22Rv1 (cell line): Measurements from ENCODE around the gene BCL11A.

ENCODE experiments used
- H3K27ac ChIP-seq: fragments of 450-650 bp; 2 replicates; pipeline ENCODE4 v1.5.1; 2017
- ZFX ChIP-seq: fragments of 450-650 bp; IDR thresholded peaks from 2 replicates; pipeline ENCODE4 v1.6.1; 2017; ENCODE audit warnings: antibody characterized with exemption, borderline replicate concordance
- TF ChIP-seq, protein P1 (sequence below): fragments of 450-650 bp; IDR thresholded peaks from 2 replicates; pipeline ENCODE4 v1.5.1; 2017; ENCODE audit warnings: mild to moderate bottlenecking

The BCL11A gene

DNA sequence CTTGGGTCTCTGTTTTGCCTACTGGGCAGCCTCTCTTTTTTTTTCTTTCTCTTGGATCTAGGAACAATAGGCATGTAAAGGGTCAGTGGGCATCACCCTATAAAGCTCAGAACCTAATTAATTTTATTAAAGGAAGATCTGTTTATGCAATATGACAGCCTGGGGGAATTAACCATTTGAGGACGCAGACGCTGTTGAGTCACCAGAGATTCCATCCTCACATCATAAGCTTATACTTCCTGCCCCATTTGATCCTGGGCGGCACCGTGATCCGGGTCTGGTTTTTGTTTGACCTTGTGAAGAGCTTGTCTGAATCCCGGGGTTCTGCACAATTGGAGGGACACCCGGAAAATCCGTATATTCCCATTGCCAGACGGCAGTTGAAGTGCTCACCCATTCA, 16.8 kb upstream of the BCL11A start:
- TF ChIP-seq, protein P1, sequence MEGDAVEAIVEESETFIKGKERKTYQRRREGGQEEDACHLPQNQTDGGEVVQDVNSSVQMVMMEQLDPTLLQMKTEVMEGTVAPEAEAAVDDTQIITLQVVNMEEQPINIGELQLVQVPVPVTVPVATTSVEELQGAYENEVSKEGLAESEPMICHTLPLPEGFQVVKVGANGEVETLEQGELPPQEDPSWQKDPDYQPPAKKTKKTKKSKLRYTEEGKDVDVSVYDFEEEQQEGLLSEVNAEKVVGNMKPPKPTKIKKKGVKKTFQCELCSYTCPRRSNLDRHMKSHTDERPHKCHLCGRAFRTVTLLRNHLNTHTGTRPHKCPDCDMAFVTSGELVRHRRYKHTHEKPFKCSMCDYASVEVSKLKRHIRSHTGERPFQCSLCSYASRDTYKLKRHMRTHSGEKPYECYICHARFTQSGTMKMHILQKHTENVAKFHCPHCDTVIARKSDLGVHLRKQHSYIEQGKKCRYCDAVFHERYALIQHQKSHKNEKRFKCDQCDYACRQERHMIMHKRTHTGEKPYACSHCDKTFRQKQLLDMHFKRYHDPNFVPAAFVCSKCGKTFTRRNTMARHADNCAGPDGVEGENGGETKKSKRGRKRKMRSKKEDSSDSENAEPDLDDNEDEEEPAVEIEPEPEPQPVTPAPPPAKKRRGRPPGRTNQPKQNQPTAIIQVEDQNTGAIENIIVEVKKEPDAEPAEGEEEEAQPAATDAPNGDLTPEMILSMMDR = no peak
- TF ChIP-seq ZFX = no peak
- H3K27ac ChIP-seq = no peak overlapping the region

DNA sequence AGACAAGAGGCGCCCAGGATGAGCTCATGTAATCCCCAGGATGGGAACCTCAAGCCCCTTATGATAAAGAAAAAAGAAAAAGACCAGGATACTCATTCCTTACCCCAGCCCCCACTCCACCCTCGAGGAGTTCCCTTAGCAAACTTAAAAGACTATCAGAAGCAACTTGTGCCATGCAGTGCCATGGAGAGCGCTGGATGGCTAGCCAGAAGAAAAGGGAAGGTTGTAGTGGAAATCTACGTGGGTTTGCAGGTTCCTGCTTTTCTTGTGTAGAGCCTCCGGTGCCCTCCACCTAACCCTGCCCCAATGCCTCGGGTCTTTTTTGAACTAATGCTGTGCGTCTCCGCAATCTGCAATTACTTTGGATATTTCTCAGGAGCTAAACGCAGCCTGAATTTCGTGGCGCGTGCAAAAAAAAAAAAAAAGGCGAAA, 16.2 kb upstream of the BCL11A start:
- no peak overlapping the region for H3K27ac ChIP-seq
- TF ChIP-seq ZFX = no peak
- TF ChIP-seq, protein P1 = no peak

DNA sequence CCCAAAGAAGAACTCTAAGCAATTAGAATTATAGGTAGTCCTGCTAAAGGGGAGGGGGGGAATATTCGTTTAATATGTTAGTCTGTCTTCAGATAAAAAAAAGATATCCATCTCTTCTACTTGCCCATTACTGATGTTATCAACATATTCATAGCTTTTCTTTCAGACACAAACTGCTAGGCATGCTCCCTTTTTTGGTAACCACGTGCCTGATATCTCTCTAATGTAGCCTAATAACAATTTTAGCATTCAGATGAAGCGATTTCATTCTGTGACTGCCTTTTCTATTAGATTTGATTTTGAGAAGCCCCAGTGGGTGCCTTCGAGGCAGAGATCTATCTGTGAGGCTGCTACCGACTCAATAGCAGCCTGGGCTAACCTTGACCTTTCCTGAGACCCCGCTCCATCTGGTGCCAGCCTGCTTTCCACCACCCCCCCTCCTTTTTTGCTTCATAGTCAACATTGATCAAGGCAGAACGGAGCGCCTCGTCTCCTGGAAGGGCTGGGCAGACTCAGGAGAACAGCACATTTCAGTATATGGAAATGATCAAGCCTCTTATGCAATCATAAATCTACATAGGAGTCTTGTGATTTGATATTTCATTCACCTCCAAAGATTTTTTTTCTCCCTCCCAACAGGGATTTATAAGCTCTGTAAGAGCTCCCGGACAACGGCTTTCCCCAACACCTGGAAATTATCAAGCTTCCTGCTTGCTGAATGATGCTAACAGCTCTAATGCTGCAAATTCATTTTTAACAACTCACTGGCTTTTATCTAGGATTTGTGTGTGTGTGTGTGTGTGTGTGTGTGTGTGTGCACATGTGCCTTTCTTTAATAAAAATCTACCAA, 14.7 kb upstream of the BCL11A start:
- no peak overlapping the region for H3K27ac ChIP-seq
- TF ChIP-seq, protein P1 = no peak
- no peak for TF ChIP-seq ZFX

DNA sequence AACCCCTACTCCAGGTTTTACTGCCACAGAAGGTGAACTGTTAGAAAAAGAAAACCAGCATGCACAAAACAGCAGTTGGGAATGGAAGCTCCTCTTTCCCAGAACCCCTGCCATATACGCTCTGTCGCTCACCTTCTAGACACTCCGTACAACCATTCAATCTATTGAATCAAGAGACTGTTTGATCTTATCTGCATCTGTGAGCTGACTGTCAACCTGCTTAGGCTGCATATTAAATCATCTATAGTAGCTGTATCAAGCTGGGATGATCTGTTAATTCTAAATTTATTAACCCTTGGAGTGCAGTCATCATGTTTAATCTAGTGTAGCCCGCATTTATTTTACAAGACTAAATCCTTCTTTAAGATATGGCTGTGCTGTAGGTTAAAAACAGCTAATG, 13.6 kb upstream of the BCL11A start:
- no peak for TF ChIP-seq ZFX
- TF ChIP-seq, protein P1 = no peak
- H3K27ac ChIP-seq = no peak overlapping the region

DNA sequence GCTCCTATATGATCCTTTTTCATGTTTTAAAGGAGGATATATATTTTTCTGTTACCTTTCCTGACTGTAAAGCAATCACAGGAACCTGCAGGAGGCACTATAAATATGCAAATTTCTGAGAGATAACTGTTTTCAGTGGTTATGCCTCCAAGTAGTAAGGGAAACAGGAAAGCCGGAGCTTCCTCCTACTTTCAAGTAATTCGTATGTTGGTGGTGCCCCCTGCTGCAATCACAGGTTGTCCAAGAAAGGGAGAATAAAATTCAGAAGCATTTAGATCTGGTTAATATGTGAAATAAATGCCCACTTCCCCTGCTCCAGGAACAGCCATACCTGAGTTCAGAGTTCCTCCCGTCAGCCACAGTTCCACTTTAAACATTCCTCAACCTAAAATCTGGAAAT, 12.0 kb upstream of the BCL11A start:
- H3K27ac ChIP-seq = no peak overlapping the region
- TF ChIP-seq, protein P1 = peak; percentile 36
- TF ChIP-seq ZFX = no peak

DNA sequence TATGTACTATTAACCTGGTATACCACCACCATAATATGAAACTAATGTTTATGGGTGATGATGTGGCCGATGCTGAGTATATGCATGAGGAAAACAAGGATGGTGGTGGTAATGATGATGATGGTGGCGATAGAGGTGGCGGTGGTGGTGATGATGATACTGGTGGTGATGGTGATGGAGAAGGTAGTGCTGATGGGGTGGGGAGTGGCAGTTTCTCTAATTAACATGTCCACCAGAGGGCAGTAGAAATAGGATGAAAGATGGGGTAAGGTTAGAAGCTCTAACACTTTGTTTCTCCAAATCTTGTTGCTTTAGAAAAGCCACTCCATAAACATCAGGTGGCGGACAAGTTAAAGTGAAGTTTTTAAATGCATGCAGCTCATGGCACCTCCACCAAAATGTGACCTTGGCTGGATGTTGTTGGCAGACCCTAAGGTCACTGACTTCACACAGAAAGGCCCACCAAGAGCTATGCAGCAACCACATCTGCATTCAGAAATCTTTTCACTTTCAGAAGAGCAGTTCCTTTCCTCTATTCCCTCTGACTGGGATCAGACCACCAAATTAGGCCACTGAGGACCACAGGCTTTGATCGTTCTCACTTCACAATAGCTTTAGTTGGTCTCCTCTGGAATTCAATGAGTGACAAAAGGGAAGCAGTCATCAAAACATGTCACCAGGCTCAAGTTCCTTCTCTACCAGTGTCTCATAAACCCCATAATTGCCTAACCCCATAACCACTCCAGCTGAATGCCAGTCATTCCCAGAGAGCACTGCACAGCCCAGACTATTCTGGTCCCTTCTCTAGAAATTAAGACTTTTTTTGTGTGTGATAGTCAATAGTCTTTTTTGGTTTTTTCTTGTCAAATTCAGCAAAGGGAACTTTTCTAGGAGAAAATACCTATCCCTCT, 7.5 kb upstream of the BCL11A start:
- no peak overlapping the region for H3K27ac ChIP-seq
- no peak for TF ChIP-seq ZFX
- TF ChIP-seq, protein P1 = peak; percentile 81
